ENCODE measurements around the gene AGBL1. TPM values are rescaled to one million over a fixed set of nuclear protein-coding genes. Genes with fewer than 3 reads are reported as not detected.

Gene AGBL1
- total and polyA plus RNA-seq, 2 donors (not counting 1 experiment from before 2014, with no cell fraction given) = not detected

DNA sequence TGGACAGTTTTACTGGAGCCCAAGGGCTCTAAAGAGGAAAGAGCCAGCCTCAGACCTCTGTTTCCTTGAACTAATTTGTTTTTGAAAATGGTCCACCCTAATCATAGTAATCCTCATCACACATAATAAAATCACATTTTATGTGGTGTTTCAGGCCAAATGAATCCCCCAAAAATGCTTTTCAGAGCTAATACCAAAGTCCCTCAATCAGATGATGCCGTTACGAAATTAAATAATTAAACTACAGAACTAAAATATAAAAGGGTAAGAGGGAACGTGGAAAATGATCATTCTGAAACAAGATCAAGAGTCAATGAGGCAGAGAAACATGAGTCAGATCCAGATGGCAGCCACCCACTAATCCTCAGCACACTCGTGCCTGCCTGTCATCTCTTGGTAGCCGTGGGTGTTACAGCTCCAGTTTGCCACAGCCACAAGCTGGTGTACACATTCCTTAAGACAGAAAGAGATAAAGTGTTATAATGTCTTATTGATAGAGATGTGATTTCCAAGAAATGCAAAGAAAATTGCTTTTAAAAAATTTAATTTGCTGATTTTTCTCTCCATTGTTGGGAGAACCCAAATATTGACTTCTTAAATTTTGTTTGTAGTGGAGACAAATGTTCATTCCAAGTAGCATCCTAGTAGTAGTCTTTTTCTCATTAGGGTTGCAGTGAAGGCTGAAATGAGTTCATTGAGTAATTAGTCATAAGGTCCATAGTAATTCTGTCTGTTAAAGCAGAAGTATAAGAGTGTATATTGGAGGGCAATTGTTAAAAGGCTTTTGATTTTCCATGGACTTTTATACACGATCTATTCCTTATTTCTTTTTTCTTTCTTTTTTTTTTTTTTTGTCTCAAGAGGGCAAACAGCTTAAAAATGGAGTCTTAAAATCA, 104.2 kb downstream of the AGBL1 start:
- ChIA-PET CTCF (no interaction called here), POLR2A (no interaction called here)
- H3K27me3 Mint-ChIP-seq = no peaks in the 10 kb centered on the region
- no peak overlapping the region for H3K4me3 ChIP-seq (ENCODE audit: control extremely low read depth in 1 of 5, extremely low read depth in 1 of 5, insufficient read depth in 1 of 5, low read depth in 2 of 5, low read length in 4 of 5)
- H3K9ac ChIP-seq (ENCODE audit: low read length) = no peak overlapping the region
- no peak overlapping the region for H3K4me3 Mint-ChIP-seq
- DNase-seq = no peak
- no peaks in the 10 kb centered on the region for H3K79me2 ChIP-seq (ENCODE audit: control insufficient read depth, insufficient read depth, low read length)
- H3K27ac Mint-ChIP-seq = no peak overlapping the region
- peaks cover 0 to 2% (median 0%) of the 10 kb centered on the region in 3 donors for H3K9me3 ChIP-seq (ENCODE audit: control extremely low read depth in 1 of 3, control insufficient read depth in 2 of 3, insufficient read depth in 1 of 3, low read length in 2 of 3)
- H3K4me1 Mint-ChIP-seq = no peaks in the 10 kb centered on the region
- no peak overlapping the region for H3K4me2 ChIP-seq (replicated peaks; ENCODE audit: low read depth, low read length, poor library complexity, severe bottlenecking)
- H3K36me3 ChIP-seq (replicated peaks in 1 of 2; ENCODE audit: control extremely low read depth in 1 of 2, control insufficient read depth in 1 of 2, extremely low read depth in 1 of 2, insufficient read depth in 2 of 2, low read length in 1 of 2) = no peaks in the 10 kb centered on the region
- TF ChIP-seq, protein P1, sequence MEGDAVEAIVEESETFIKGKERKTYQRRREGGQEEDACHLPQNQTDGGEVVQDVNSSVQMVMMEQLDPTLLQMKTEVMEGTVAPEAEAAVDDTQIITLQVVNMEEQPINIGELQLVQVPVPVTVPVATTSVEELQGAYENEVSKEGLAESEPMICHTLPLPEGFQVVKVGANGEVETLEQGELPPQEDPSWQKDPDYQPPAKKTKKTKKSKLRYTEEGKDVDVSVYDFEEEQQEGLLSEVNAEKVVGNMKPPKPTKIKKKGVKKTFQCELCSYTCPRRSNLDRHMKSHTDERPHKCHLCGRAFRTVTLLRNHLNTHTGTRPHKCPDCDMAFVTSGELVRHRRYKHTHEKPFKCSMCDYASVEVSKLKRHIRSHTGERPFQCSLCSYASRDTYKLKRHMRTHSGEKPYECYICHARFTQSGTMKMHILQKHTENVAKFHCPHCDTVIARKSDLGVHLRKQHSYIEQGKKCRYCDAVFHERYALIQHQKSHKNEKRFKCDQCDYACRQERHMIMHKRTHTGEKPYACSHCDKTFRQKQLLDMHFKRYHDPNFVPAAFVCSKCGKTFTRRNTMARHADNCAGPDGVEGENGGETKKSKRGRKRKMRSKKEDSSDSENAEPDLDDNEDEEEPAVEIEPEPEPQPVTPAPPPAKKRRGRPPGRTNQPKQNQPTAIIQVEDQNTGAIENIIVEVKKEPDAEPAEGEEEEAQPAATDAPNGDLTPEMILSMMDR (IDR thresholded peaks at IDR 0.05) = no peak
- TF ChIP-seq EZH2 (IDR thresholded peaks at IDR 0.05; ENCODE audit: borderline replicate concordance, insufficient read depth, low read depth, low read length, poor library complexity, severe bottlenecking) = no peak
- H3K27ac ChIP-seq (ENCODE audit: low read length in 2 of 2) = no peak overlapping the region
- H3K9me3 Mint-ChIP-seq (ENCODE audit: insufficient read depth) = peaks cover 2% of the 10 kb centered on the region
- H3K27me3 ChIP-seq (replicated peaks in 1 of 4; ENCODE audit: control extremely low read depth in 1 of 4, control insufficient read depth in 3 of 4, insufficient read depth in 4 of 4, low read length in 3 of 4) = no peaks in the 10 kb centered on the region
- no peak for ATAC-seq (ENCODE audit: low read depth)
- no peak overlapping the region for H2AFZ ChIP-seq (ENCODE audit: insufficient read depth, low read depth, low read length, poor library complexity, severe bottlenecking)
- WGBS (ENCODE audit: insufficient coverage) = 73% methylated on average over 2 of the region's 6 CpGs
- intact Hi-C loops (cut with micrococcal nuclease) = no loop called here
- no peaks in the 10 kb centered on the region for H4K20me1 ChIP-seq (ENCODE audit: control insufficient read depth, insufficient read depth, low read length, poor library complexity, severe bottlenecking)
- H3K4me1 ChIP-seq (ENCODE audit: control insufficient read depth in 2 of 2, insufficient read depth in 2 of 2, low read length in 2 of 2) = no peaks in the 10 kb centered on the region

DNA sequence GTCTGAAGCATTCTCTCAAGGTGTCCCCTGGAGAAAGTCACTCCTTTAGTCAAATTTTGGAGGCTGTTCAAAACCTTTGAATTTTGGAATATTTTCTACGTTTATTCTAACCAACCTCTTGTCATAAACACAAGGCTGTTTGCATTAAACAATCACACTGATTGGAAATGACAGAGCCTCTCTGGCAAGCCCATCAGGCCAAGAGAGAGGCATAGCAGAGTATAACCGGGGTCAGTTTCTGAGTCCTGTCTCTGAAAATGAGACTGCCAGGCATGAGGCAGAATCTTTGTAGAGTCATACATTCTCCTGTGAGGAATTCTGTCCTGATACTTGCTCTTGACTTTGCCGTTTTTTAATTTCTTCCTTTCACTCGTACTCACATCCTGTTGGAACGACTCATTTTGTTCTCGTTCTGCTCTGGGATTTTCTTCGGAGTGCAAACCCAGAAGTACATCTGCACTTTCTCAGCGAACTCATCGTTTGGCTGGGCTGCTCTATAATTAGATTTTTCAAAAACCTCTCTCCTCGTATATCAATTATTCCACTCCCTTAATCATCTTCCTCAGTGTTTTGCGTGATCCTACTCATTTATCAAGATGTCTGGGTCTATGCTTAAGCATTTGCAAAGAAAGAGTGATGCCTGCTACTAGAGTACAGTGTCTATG, 114.2 kb downstream of the AGBL1 start:
- TF ChIP-seq, protein P1 (IDR thresholded peaks at IDR 0.05) = no peak
- no peak for TF ChIP-seq EZH2 (IDR thresholded peaks at IDR 0.05; ENCODE audit: borderline replicate concordance, insufficient read depth, low read depth, low read length, poor library complexity, severe bottlenecking)
- ATAC-seq (ENCODE audit: low read depth) (no peak), DNase-seq (no peak)
- H3K4me2 ChIP-seq (replicated peaks; ENCODE audit: low read depth, low read length, poor library complexity, severe bottlenecking) = no peak overlapping the region
- no peaks in the 10 kb centered on the region for H3K79me2 ChIP-seq (ENCODE audit: control insufficient read depth, insufficient read depth, low read length)
- no peak overlapping the region for H2AFZ ChIP-seq (ENCODE audit: insufficient read depth, low read depth, low read length, poor library complexity, severe bottlenecking)
- no peak overlapping the region for H3K4me3 ChIP-seq (ENCODE audit: control extremely low read depth in 1 of 5, extremely low read depth in 1 of 5, insufficient read depth in 1 of 5, low read depth in 2 of 5, low read length in 4 of 5)
- Mint-ChIP-seq H3K4me3 (no peak overlapping the region), H3K27me3 (peaks cover 5% of the 10 kb centered on the region), H3K27ac (no peak overlapping the region), H3K9me3 (ENCODE audit: insufficient read depth) (no peaks in the 10 kb centered on the region), H3K4me1 (no peaks in the 10 kb centered on the region)
- ChIA-PET POLR2A (no interaction called here), CTCF (no interaction called here)
- H3K9ac ChIP-seq (ENCODE audit: low read length) = no peak overlapping the region
- H3K27me3 ChIP-seq (replicated peaks in 1 of 4; ENCODE audit: control extremely low read depth in 1 of 4, control insufficient read depth in 3 of 4, insufficient read depth in 4 of 4, low read length in 3 of 4) = no peaks in the 10 kb centered on the region
- H4K20me1 ChIP-seq (ENCODE audit: control insufficient read depth, insufficient read depth, low read length, poor library complexity, severe bottlenecking) = no peaks in the 10 kb centered on the region
- H3K27ac ChIP-seq (ENCODE audit: low read length in 2 of 2) = no peak overlapping the region
- 94% methylated on average over 6 of the region's 11 CpGs for WGBS (ENCODE audit: insufficient coverage)
- no peaks in the 10 kb centered on the region for H3K4me1 ChIP-seq (ENCODE audit: control insufficient read depth in 2 of 2, insufficient read depth in 2 of 2, low read length in 2 of 2)
- intact Hi-C loops (cut with micrococcal nuclease) = no loop called here
- no peaks in the 10 kb centered on the region for H3K9me3 ChIP-seq (ENCODE audit: control extremely low read depth in 1 of 3, control insufficient read depth in 2 of 3, insufficient read depth in 1 of 3, low read length in 2 of 3)
- H3K36me3 ChIP-seq (replicated peaks in 1 of 2; ENCODE audit: control extremely low read depth in 1 of 2, control insufficient read depth in 1 of 2, extremely low read depth in 1 of 2, insufficient read depth in 2 of 2, low read length in 1 of 2) = no peaks in the 10 kb centered on the region

All from B cell (primary cell).